ENCODE measurements around the gene DYSF. TPM values are rescaled to one million over a fixed set of nuclear protein-coding genes. Genes with fewer than 3 reads are reported as not detected.

Gene DYSF
- total and polyA plus RNA-seq, 2 donors (not counting 1 experiment from before 2014, with no cell fraction given) = 0.17 to 0.43 TPM

GRCh38 chr2:71727562-71727961 is 274.2 kb downstream of the DYSF start:
- H4K20me1 ChIP-seq (ENCODE audit: control insufficient read depth, insufficient read depth, low read length, poor library complexity, severe bottlenecking) = no peaks in the 10 kb centered on the region
- no peak overlapping the region for H3K4me2 ChIP-seq (replicated peaks; ENCODE audit: low read depth, low read length, poor library complexity, severe bottlenecking)
- Mint-ChIP-seq H3K4me1 (no peaks in the 10 kb centered on the region), H3K4me3 (no peak overlapping the region), H3K9me3 (ENCODE audit: insufficient read depth) (peaks cover 3% of the 10 kb centered on the region), H3K27me3 (no peaks in the 10 kb centered on the region), H3K27ac (no peak overlapping the region)
- H3K36me3 ChIP-seq (replicated peaks in 1 of 2; ENCODE audit: control extremely low read depth in 1 of 2, control insufficient read depth in 1 of 2, extremely low read depth in 1 of 2, insufficient read depth in 2 of 2, low read length in 1 of 2) = no peaks in the 10 kb centered on the region
- no peak for DNase-seq
- H3K27me3 ChIP-seq (replicated peaks in 1 of 4; ENCODE audit: control extremely low read depth in 1 of 4, control insufficient read depth in 3 of 4, insufficient read depth in 4 of 4, low read length in 3 of 4) = no peaks in the 10 kb centered on the region
- no peak overlapping the region for H3K27ac ChIP-seq (ENCODE audit: low read length in 2 of 2)
- H3K9me3 ChIP-seq (ENCODE audit: control extremely low read depth in 1 of 3, control insufficient read depth in 2 of 3, insufficient read depth in 1 of 3, low read length in 2 of 3) = peaks cover 0 to 23% (median 0%) of the 10 kb centered on the region in 3 donors
- no peak overlapping the region for H3K4me3 ChIP-seq (ENCODE audit: control extremely low read depth in 1 of 5, extremely low read depth in 1 of 5, insufficient read depth in 1 of 5, low read depth in 2 of 5, low read length in 4 of 5)
- H3K4me1 ChIP-seq (ENCODE audit: control insufficient read depth in 2 of 2, insufficient read depth in 2 of 2, low read length in 2 of 2) = no peaks in the 10 kb centered on the region
- H3K79me2 ChIP-seq (ENCODE audit: control insufficient read depth, insufficient read depth, low read length) = no peaks in the 10 kb centered on the region
- 81% methylated on average over 1 of the region's 2 CpGs for WGBS (ENCODE audit: insufficient coverage)
- ChIA-PET CTCF (no interaction called here), POLR2A (no interaction called here)
- H2AFZ ChIP-seq (ENCODE audit: insufficient read depth, low read depth, low read length, poor library complexity, severe bottlenecking) = no peak overlapping the region
- intact Hi-C loops (cut with micrococcal nuclease) = no loop called here
- TF ChIP-seq CTCF (IDR thresholded peaks at IDR 0.05) (no peak), EZH2 (IDR thresholded peaks at IDR 0.05; ENCODE audit: borderline replicate concordance, insufficient read depth, low read depth, low read length, poor library complexity, severe bottlenecking) (no peak)
- H3K9ac ChIP-seq (ENCODE audit: low read length) = no peak overlapping the region
- ATAC-seq (ENCODE audit: low read depth) = no peak

GRCh38 chr2:71728036-71728435 is 274.7 kb downstream of the DYSF start:
- ATAC-seq (ENCODE audit: low read depth) (no peak), DNase-seq (no peak)
- intact Hi-C loops (cut with micrococcal nuclease) = no loop called here
- Histone ChIP-seq H3K4me1 (ENCODE audit: control insufficient read depth in 2 of 2, insufficient read depth in 2 of 2, low read length in 2 of 2) (no peaks in the 10 kb centered on the region), H3K4me2 (replicated peaks; ENCODE audit: low read depth, low read length, poor library complexity, severe bottlenecking) (no peak overlapping the region), H3K9ac (ENCODE audit: low read length) (no peak overlapping the region), H3K79me2 (ENCODE audit: control insufficient read depth, insufficient read depth, low read length) (no peaks in the 10 kb centered on the region), H3K9me3 (ENCODE audit: control extremely low read depth in 1 of 3, control insufficient read depth in 2 of 3, insufficient read depth in 1 of 3, low read length in 2 of 3) (peaks cover 0 to 25% (median 0%) of the 10 kb centered on the region in 3 donors), H2AFZ (ENCODE audit: insufficient read depth, low read depth, low read length, poor library complexity, severe bottlenecking) (no peak overlapping the region), H3K27ac (ENCODE audit: low read length in 2 of 2) (no peak overlapping the region), H3K27me3 (replicated peaks in 1 of 4; ENCODE audit: control extremely low read depth in 1 of 4, control insufficient read depth in 3 of 4, insufficient read depth in 4 of 4, low read length in 3 of 4) (no peaks in the 10 kb centered on the region), H3K4me3 (ENCODE audit: control extremely low read depth in 1 of 5, extremely low read depth in 1 of 5, insufficient read depth in 1 of 5, low read depth in 2 of 5, low read length in 4 of 5) (no peak overlapping the region), H3K36me3 (replicated peaks in 1 of 2; ENCODE audit: control extremely low read depth in 1 of 2, control insufficient read depth in 1 of 2, extremely low read depth in 1 of 2, insufficient read depth in 2 of 2, low read length in 1 of 2) (no peaks in the 10 kb centered on the region), H4K20me1 (ENCODE audit: control insufficient read depth, insufficient read depth, low read length, poor library complexity, severe bottlenecking) (no peaks in the 10 kb centered on the region)
- WGBS (ENCODE audit: insufficient coverage) = no CpG with 5 or more reads among the region's 1 CpG
- ChIA-PET CTCF (no interaction called here), POLR2A (no interaction called here)
- Mint-ChIP-seq H3K4me1 (no peaks in the 10 kb centered on the region), H3K4me3 (no peak overlapping the region), H3K27ac (no peak overlapping the region), H3K27me3 (no peaks in the 10 kb centered on the region), H3K9me3 (ENCODE audit: insufficient read depth) (peaks cover 3% of the 10 kb centered on the region)
- TF ChIP-seq EZH2 (IDR thresholded peaks at IDR 0.05; ENCODE audit: borderline replicate concordance, insufficient read depth, low read depth, low read length, poor library complexity, severe bottlenecking) = no peak
- TF ChIP-seq CTCF (IDR thresholded peaks at IDR 0.05) = no peak

Measured in B cell (primary cell).